ENCODE data around the gene USP38.
A peak's percentile ranks its signal among the peaks of the same experiment; 100 is the strongest.
"Not testable (repeated sequence)": the region's sequence is repeated elsewhere in the genome, so short reads cannot be mapped to it uniquely, and the experiment has no call there.

USP38 gene, protein sequence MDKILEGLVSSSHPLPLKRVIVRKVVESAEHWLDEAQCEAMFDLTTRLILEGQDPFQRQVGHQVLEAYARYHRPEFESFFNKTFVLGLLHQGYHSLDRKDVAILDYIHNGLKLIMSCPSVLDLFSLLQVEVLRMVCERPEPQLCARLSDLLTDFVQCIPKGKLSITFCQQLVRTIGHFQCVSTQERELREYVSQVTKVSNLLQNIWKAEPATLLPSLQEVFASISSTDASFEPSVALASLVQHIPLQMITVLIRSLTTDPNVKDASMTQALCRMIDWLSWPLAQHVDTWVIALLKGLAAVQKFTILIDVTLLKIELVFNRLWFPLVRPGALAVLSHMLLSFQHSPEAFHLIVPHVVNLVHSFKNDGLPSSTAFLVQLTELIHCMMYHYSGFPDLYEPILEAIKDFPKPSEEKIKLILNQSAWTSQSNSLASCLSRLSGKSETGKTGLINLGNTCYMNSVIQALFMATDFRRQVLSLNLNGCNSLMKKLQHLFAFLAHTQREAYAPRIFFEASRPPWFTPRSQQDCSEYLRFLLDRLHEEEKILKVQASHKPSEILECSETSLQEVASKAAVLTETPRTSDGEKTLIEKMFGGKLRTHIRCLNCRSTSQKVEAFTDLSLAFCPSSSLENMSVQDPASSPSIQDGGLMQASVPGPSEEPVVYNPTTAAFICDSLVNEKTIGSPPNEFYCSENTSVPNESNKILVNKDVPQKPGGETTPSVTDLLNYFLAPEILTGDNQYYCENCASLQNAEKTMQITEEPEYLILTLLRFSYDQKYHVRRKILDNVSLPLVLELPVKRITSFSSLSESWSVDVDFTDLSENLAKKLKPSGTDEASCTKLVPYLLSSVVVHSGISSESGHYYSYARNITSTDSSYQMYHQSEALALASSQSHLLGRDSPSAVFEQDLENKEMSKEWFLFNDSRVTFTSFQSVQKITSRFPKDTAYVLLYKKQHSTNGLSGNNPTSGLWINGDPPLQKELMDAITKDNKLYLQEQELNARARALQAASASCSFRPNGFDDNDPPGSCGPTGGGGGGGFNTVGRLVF

DNA sequence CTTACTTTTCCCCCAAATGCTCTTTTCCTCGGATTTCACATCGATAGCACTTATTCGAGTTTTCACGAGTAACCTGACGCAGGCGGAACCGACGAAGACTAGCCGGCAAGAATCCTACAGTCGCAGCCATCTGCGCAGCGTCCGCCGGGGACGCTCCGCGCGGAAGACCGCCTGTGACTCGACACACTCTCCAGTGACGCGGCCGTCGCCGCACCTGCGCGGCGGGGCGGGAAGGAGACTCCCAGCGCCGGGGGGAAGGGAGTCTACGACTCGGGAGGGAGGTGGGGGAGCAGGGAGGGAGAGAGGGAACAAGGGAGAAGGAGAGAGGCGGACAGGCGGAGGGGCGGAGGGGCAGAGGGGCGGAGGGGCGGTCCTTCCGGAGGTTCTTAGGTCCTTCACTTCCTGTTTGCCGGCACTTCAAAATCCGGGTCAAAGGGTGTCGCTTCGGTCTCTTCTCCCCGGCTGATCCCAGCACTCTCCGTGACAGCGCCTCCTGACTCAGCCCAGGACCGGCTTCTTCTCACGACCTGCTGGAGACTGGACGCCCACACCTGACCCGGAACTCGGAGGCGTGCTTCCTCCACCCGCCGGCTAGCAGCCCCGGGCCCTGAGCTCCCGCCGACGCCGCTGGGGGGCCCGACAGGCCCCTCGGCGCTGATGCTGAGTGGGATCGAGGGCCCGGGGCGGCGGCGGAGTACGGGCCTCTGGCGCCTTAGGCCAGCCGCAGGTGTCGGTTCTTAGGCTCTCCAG, at the start of gene USP38:
Gene USP38 (plus strand): TSS at position 415 of the 750 bp plus-strand sequence. CDS start 534 bp downstream, outside the sequence.
- peak; percentile 82 for DNase-seq (ENCODE audit: low read depth in 2 of 2)

DNA sequence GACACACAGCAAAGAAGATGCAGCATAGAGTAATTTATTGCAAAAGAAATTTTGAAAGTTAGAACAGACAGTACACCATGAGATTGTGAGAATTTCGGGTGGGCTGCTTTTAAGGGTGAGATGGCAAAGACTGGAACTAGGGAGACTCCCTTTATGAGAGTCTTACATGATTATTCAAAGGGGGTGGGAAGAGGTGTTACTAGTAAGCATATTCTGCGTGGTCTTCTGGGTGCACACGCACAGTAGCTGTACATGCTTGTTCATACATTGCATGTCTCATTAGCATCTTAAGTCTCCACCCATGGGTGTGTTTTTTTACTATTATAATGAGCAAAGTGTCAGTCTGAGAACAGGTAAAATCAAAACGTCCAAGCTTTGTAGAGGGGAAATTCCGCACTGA, 49.4 kb upstream of the USP38 start:
- no peak for DNase-seq (ENCODE audit: low read depth in 2 of 2)

DNA sequence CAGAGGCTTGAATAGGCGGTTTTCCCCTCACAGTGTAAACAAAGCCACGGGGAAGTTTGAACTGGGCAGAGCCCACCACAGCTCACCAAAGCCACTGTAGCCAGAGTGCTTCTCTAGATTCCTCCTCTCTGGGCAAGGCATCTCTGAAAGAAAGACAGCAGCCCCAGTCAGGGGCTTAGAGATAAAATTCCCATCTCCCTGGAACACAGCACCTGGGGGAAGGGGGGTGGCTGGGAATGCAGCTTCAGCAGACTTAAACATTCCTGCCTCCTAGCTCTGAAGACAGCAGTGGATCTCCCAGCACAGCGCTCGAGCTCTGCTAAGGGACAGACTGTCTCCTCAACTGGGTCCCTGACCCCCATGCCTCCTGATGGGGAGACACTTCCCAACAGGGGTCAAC, 44.0 kb upstream of the USP38 start:
- DNase-seq (ENCODE audit: low read depth in 2 of 2), result no peak

DNA sequence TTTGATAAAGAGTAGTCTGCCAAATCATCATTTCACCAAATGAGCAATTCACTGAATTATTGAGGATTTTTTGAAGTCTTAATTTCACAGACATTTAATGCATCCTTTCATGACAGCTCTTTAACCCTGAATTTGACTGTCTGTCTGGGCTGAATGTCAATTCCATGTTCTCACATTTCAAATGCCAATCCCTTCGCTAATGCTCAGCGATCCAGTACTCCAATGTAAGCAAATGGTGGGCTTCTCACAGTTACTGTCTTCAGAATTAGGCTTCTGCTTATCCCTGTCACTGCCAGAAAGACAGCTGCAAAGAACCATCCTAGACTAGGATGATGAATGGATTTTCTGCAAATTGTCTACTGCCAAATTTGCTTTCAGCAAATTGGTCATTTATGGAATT, 36.2 kb upstream of the USP38 start:
- DNase-seq (ENCODE audit: low read depth in 2 of 2), result no peak

DNA sequence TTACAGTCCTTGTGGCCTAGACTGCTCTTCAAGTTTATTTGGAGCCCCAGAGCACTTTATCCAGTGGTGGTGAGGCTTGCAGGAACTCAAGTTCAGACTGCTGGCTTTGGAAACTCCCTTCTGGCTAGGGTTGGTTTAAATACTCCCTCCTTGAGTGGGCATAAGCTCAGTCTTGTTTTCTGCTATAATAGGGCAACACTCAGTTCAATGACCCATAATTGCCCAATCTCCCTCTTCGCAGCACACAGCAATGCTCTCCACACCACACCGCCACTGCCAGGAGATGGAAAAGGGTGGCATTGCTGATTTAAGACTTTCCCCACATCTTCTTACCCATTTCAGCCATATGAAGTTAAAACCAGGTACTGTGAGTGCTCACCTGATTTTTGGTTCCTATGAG, 27.9 kb upstream of the USP38 start:
- no peak for DNase-seq (ENCODE audit: low read depth in 2 of 2)

DNA sequence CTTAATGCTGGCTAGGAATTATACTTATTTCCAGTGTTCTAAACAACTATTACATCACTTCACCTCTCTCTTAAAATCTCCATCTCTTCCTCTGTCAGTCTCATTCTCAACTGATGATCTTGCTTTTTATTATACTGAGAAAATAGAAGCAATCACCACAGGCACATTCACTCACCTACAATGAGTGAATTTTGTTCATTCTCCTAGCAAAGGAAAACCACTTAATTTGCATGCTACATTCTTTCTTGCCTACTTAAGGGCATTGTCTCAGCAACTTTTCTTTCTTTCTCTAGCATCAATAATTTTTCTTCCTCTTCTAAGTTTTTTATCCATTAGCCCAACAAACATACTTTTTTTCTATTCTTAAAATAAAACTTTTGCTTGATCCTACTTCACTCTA, 21.1 kb upstream of the USP38 start:
- no peak for DNase-seq (ENCODE audit: low read depth in 2 of 2)

DNA sequence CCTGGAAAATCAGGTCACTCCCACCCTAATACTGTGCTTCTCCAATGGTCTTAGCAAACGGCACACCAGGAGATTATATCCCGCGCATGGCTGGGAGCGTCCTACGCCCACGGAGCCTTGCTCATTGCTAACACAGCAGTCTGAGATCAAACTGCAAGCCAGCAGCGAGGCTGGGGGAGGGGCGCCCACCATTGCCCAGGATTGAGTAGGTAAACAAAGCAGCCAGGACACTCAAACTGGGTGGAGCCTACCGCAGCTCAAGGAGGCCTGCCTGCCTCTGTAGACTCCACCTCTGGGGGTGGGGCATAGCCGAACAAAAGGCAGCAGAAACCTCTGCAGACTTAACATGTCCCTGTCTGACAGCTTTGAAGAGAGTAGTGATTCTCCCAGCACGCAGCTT, 18.0 kb upstream of the USP38 start:
- DNase-seq (ENCODE audit: low read depth in 2 of 2), result not testable (repeated sequence)

DNA sequence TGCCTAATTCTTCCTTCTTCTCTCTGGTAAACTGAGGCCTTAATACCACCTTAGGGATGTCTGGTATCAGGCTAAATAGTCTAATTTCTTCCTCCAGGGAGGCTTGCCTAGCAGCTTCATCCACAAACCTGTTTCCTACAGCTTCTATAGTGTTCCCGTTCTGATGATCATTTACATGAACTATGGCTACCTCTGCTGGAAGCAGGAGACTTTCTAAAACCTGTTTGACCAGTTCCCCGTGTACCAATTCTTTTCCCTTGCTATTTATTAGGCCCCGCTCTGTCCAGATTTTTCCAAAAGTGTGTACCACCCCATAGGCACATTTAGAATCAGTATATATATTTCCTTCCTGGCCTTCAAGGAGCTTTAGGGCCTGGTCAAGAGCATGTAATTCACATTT, 5.8 kb upstream of the USP38 start:
- DNase-seq (ENCODE audit: low read depth in 2 of 2), result no peak

DNA sequence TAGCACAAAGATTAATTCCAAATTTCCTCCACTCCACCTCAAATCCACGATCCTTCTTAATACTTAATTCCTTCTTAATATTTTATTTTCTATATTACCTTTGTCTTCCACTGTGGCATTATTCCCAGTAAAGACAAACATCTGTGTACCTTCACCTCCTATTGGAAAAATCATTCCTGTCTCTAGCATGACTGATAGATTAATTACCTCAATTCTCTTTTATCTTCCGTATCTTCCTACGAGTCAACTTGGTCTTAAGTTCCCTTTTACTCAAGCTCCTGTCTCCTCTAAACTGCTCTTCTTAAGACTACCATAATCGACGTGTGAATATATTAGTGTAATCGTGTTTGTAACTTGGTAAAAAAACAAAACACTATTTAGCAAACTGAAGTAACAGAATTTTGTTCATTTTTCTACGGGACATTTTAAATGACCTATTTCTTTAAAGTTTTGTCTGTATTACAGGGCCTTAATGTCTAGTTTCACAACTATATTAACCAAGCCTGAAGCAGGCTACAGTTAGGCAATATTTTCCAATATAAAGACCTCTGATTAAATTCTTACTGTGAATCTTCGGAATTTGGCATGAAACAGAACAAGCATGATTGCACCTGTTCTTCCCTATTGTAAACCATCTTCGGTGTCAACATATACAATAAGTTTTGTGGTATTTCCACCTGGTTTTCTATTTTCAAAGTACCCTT, 1.1 kb upstream of the USP38 start:
- DNase-seq (ENCODE audit: low read depth in 2 of 2), result no peak

DNA sequence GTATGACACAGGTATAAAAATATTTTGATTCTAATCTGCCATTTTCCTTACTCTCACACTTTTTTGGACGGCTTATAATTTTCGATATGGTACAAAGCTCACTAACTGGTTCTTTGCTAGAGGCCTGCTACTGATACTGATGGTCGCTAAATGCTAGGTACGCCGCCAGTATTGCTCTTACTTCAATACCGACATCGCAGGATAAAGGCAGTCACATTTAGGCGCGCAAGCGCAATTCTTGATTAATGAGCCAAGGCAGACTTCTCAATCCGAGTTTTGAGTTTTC, 557 bp upstream of the USP38 start:
- no peak for DNase-seq (ENCODE audit: low read depth in 2 of 2)

DNA sequence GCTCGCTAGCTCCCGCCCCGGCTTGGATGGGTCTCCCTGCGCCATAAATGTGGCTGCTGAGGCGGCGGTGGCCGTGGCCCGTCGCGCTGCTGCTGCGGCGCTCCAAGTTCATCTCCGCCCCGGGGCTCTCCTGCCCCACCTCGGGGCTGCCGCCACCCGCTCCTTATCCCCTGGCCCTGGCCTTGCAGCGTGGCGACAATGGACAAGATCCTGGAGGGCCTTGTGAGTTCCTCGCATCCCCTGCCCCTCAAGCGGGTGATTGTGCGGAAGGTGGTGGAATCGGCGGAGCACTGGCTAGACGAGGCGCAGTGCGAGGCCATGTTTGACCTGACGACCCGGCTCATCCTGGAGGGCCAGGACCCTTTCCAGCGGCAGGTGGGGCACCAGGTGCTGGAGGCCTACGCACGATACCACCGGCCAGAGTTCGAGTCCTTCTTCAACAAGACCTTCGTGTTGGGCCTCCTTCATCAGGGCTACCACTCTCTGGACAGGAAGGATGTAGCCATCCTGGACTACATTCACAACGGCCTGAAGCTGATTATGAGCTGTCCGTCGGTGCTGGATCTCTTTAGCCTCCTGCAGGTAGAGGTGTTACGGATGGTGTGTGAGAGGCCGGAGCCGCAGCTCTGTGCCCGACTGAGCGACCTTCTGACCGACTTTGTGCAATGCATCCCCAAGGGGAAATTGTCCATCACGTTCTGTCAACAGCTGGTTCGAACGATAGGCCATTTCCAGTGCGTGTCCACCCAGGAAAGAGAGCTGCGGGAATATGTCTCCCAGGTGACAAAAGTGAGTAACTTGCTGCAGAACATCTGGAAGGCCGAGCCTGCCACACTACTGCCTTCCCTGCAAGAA, 763 bp downstream of the USP38 start:
- DNase-seq (ENCODE audit: low read depth in 2 of 2), result no peak

DNA sequence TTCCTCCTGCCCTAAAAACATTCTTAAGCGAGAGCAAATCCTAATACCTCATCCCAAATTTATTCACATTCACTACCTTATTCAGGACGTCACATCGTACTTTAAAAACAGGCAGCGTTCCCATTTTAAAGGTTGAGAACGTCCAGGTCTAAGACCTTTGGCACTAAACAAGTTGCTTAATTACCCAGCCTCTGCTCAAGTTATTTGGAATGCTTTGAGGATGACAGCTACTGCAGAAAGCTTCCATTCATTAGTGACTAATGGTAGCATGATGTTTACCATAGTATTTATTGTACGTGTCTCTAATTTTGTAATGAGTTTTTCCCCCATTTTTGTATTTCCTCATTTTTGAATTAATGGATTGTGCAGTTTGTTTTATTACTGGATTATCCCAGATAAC, 1.5 kb downstream of the USP38 start:
- DNase-seq (ENCODE audit: low read depth in 2 of 2), result no peak

DNA sequence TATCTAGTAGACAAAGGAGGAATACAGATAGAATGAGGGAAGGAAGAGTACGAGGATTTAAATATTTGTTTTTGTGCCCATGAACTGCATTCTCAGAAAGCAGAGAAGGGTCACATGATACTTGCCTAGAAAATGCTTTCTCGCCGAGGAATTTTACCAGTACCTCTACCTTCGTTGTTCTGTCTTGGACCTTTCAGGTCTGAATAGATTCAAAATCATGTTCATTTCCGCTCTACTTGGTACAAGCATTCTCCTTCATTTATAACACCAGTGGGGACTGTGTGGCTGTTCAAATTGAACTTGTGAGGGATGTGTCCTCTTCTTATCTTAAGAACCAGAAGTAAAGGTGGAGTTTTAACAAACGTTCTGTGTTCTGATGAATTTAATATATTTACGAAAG, 1.9 kb downstream of the USP38 start:
- no peak for DNase-seq (ENCODE audit: low read depth in 2 of 2)

DNA sequence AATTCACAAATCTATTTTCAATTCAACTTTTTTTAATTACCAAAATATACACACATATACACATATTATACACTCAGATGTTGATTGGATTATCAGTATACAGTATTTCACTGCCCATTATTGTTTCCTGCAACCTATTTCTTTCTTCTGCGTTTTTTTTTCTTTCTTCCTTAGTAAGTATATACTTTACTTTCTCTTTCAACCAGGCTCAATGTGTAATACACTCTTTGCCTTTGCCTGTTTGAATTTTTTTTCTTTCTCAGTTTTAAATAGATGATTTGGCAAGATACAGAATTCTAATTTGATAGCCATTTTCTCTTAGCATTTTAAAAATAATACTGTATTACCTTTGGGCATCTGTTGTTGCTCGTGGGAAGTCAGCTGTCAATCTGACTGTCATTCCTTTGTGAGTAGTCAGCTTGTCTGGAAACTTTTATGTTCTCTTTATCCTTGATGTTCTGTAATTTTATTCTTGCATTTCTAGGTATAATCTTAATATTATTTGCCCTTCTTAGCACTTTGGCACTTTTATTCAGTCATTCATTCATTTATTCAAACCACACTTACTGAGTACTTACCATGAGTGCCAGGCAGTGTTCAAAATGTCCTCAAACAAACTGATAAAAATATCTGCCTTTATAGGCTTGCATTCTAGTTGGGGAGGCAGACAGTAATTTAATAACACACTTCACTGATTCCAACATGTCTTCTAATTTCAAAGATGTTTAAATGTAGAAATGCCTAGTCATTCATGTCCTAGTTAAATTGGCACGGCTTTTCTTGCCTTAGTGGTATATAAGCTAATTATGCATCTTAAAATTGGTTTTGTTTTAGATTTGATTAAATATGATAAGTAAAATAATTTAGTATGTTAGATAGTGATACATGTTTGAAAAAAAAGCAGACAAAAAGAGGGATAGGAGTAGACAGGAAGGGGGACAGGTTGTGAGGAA, 3.7 kb downstream of the USP38 start:
- DNase-seq (ENCODE audit: low read depth in 2 of 2), result no peak

DNA sequence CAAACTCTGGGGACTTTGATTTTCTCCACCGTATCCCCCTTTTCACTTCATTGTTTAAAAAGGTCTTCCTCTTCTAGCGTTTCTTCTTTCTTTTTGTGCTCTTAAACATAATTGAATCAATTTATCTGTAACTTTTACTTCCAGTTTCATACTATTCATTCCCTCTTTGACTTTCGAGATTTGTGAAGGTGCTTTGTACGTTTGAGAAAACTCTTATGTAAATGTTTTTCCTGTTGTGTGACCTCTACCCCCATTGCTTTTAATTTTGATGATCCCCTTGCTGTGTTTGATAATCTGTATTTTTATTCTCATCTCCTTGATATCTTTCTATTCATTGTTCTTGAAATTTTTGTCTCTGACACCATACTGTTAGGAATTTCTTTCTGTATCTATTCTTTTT, 4.8 kb downstream of the USP38 start:
- DNase-seq (ENCODE audit: low read depth in 2 of 2), result no peak

DNA sequence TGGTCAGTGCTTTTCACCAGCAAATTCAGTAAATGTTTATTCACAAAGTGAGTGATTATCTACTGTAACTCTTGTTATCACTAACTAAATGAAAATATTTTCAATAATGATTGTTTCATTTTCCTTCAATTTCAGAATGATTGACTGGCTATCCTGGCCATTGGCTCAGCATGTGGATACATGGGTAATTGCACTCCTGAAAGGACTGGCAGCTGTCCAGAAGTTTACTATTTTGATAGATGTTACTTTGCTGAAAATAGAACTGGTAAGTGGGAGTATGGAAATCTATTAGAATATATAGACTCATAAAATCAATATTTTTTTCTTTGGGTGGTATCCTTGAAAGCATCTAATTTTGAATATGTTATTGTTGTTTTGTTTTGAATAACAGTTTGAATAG, 10.9 kb downstream of the USP38 start:
- no peak for DNase-seq (ENCODE audit: low read depth in 2 of 2)

DNA sequence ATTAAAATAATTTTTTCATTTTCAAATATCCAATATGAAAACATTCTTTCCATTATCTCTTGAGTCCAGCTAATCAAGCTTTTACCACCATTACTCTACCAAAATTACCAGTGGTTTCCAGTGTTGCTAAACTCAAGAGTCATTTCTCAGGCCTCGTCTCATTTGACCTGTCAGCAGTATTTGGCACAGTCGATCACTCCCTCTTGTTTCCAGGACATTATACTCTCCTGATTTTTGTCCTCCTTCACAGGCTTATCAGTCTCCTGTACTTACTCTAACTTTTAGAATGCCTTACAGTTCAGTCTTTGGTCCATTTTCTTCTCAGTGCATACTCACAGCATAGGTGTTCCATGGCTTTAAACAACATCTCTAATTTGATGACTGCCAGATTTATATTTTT, 11.6 kb downstream of the USP38 start:
- no peak for DNase-seq (ENCODE audit: low read depth in 2 of 2)

DNA sequence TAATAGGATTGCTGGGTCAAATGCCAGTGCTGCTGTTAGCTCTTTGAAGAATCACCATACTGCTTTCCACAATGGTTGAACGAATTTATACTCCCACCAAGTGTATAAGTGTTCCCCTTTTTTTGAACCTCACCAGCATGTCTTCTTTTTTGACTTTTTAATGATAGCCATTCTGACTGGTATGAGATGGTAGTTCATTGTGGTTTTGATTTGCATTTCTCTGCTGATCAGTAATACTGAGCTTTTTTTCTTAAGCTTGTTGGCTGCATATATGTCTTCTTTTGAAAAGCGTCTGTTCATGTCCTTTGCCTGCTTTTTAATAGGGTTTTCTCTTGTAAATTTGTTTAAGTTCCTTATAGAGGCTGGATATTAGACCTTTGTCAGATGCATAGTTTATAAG, 14.8 kb downstream of the USP38 start:
- no peak for DNase-seq (ENCODE audit: low read depth in 2 of 2)

DNA sequence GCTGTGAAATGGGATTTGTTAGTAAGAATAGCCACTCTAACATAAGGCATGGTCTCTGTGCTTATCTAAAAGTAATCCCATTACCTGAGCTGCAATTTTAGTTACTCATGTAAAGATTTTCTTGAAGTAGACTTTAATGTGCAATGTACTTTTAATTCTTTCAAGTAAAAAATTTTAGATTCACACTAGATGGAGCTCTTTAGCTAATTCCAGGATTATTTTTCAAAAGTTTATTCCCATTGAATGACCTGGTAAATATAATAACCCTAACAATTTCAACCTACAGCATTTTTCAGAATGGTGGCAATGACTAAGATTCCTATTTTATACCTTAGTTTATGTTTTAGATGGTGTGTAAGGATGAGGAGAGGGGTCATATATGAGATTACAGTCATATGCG, 18.1 kb downstream of the USP38 start:
- DNase-seq (ENCODE audit: low read depth in 2 of 2), result no peak

DNA sequence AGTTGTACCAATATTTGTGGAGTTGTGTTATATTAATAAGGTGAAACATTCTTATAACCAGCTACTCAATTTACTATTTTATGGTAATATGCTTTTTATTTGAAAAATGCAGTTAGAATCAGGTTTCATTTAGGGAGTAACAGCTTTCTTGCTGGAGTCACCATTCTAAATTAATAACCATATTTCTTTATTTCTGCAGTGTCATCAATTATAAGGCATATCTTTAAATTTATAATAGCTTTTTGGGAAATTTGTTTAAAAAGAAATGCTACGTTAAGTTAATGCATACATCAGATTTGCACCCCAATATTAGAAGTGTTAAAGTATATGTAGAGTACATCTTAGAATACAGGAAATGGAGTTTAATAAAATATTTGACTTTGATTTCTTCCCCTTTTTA, 18.9 kb downstream of the USP38 start:
- DNase-seq (ENCODE audit: low read depth in 2 of 2), result no peak
